Gastroesophageal sphincter (tissue), 3 donors: ENCODE measurements around the gene CTTNBP2.

Experiments used
- POLR2A ChIP-seq, 2 donors: fragments of 450-650 bp; IDR thresholded peaks; one replicate each; pipeline ENCODE4 v1.6.1; 2017; ENCODE audit warnings: antibody characterized with exemption in 2 of 2, mild to moderate bottlenecking in 2 of 2, moderate library complexity in 1 of 2
- TF ChIP-seq, protein P1 (sequence below), 4 experiments: fragments of 200-600 bp in 2 of 4; fragments of 450-650 bp in 2 of 4; sonication (generic) in 1 of 4; IDR thresholded peaks; one replicate each; pipeline ENCODE4 v1.5.1; 2017 to 2019; ENCODE audit warnings: antibody characterized with exemption in 4 of 4, mild to moderate bottlenecking in 2 of 4, moderate library complexity in 2 of 4

- TF ChIP-seq, protein P1, sequence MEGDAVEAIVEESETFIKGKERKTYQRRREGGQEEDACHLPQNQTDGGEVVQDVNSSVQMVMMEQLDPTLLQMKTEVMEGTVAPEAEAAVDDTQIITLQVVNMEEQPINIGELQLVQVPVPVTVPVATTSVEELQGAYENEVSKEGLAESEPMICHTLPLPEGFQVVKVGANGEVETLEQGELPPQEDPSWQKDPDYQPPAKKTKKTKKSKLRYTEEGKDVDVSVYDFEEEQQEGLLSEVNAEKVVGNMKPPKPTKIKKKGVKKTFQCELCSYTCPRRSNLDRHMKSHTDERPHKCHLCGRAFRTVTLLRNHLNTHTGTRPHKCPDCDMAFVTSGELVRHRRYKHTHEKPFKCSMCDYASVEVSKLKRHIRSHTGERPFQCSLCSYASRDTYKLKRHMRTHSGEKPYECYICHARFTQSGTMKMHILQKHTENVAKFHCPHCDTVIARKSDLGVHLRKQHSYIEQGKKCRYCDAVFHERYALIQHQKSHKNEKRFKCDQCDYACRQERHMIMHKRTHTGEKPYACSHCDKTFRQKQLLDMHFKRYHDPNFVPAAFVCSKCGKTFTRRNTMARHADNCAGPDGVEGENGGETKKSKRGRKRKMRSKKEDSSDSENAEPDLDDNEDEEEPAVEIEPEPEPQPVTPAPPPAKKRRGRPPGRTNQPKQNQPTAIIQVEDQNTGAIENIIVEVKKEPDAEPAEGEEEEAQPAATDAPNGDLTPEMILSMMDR (IDR thresholded peaks at IDR 0.05): no peak
- TF ChIP-seq POLR2A (IDR thresholded peaks at IDR 0.05): no peak
Observed at GRCh38 chr7:117784315-117784714, 88.9 kb downstream of the CTTNBP2 start.
